Naive thymus-derived CD8-positive, alpha-beta T cell (primary cell): ENCODE results near the gene SAMD10. TPM values are rescaled to one million over a fixed set of nuclear protein-coding genes. Genes with fewer than 3 reads are reported as not detected.

Experiments used
- ATAC-seq, 2 donors: fragments of 150-1000 bp; cut with Tn5 transposase in 1 of 2; sonication (Bioruptor Pico), chemical (Tn5 transposase) in 1 of 2; 1 replicate in 1 of 2; 2 replicates in 1 of 2; pipeline ENCODE4 v1.10.0; 2021; ENCODE audit warnings: mild to moderate bottlenecking in 2 of 2, moderate library complexity in 2 of 2
- POLR2A ChIA-PET: fragments of 350-600 bp; sonication (Branson Sonifier 250); formaldehyde crosslinking; loops from one replicate; lab custom pipeline; 2021; ENCODE audit warnings: antibody characterized with exemption; lab: Charles Lee
- DNase-seq, 10 donors: peaks; one replicate each; pipeline versions ENCODE4 v3.0.0 to v3.0.0-alpha.2; 2020 to 2022
- H3K27ac Mint-ChIP-seq, 10 donors: one replicate each; pipeline ENCODE4 v1.8.0; 2020 to 2022; ENCODE audit warnings: mild to moderate bottlenecking in 10 of 10, mixed read lengths in 10 of 10, moderate library complexity in 4 of 10, inconsistent platforms in 1 of 10
- H3K27me3 Mint-ChIP-seq, 5 donors: one replicate each; pipeline ENCODE4 v1.8.0; 2021 to 2022; ENCODE audit warnings: mixed read lengths in 5 of 5
- H3K36me3 Mint-ChIP-seq, 3 donors: one replicate each; pipeline ENCODE4 v1.8.0; 2020 to 2022; ENCODE audit warnings: mixed read lengths in 3 of 3, mild to moderate bottlenecking in 2 of 3, inconsistent platforms in 1 of 3
- H3K4me1 Mint-ChIP-seq, 4 donors: one replicate each; pipeline ENCODE4 v1.8.0; 2021 to 2022; ENCODE audit warnings: mixed read lengths in 4 of 4
- H3K4me3 Mint-ChIP-seq, 10 donors: one replicate each; pipeline ENCODE4 v1.8.0; 2020 to 2022; ENCODE audit warnings: mild to moderate bottlenecking in 10 of 10, mixed read lengths in 10 of 10, moderate library complexity in 6 of 10, inconsistent platforms in 1 of 10
- H3K9me3 Mint-ChIP-seq, 9 donors: one replicate each; pipeline ENCODE4 v1.8.0; 2020 to 2022; ENCODE audit warnings: mixed read lengths in 9 of 9, mild to moderate bottlenecking in 3 of 9, inconsistent platforms in 1 of 9, moderate library complexity in 1 of 9
- polyA plus RNA-seq, 3 donors: library from polyadenylated mRNA; unstranded; fragments of 300-500 nt; fragmentation: Illumina TruSeq; gene quantifications; one replicate each; pipeline ENCODE4 v1.2.3, GENCODE V29; 2021
- total RNA-seq, 8 experiments: library from RNA in 2 of 8; stranded (reverse) in 2 of 8; gene quantifications; one replicate each; pipeline ENCODE4 v1.2.3 and lab custom pipeline; 2021 to 2026

SAMD10 gene
- total and polyA plus RNA-seq, 5 experiments from 2014 or later, result 7.4 to 15.4 (median 8.9) TPM

GRCh38 chr20:63950701-63951397 lies 28.6 kb downstream of the SAMD10 start:
- peak overlapping the region in 4 of 10 donors; percentile 17 to 99 (median 58) for H3K27ac Mint-ChIP-seq
- no peaks in the 10 kb centered on the region for H3K9me3 Mint-ChIP-seq
- no peak overlapping the region for H3K4me3 Mint-ChIP-seq
- ATAC-seq, result no peak
- POLR2A ChIA-PET, result interaction anchor here (1.3 to 1.7 kb wide), 2 partner anchors 9 to 49 kb away, joined by 6 to 7 read pairs; no protein-coding TSS in a partner anchor
- H3K36me3 Mint-ChIP-seq, result peaks cover 0 to 3% (median 0%) of the 10 kb centered on the region in 3 donors
- peaks cover 28 to 66% (median 52%) of the 10 kb centered on the region in 4 donors for H3K4me1 Mint-ChIP-seq
- DNase-seq, result no peak
- no peaks in the 10 kb centered on the region for H3K27me3 Mint-ChIP-seq

DNA sequence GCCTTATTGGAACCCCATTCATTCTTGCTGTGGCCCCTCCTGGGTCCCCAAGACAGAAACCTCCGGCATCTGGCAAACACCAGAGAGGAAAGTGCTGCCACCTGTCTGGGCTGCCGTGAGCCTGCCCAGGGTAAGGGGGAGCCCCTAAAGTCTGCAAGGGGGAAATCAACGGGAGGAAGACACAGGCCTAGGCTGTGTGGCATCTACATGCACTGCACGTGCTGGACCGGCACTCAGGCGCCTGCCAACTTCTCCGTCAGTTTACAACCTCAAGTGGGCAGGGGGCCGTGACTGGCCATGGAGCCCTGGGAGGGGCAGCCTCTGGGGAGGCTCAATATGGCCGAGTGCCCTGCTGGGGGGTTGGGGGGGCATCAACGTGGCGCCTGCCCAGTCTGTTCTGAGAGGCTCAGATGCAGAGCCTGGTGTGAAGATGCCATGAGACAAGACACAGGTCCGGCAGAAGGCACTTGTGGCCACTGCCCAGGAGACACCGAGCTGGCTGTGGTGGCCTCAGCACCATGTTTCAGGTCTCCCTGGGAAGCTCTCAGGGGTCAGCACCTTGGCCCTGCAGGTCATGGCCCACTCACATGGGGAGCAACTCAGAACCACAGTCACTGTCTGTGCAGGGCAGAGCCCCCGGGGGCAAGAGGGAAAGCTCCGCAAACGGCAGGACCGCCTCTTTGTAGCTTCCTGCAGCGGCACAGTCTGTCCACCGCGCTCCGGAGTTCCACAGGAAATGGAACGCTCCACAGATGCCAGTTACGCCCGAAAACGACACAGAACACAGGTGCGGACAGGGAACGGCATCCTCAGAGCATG lies 31.6 kb downstream of the SAMD10 start:
- Mint-ChIP-seq H3K9me3 (no peaks in the 10 kb centered on the region), H3K4me1 (peaks cover 23 to 59% (median 37%) of the 10 kb centered on the region in 4 donors), H3K27me3 (no peaks in the 10 kb centered on the region), H3K27ac (peak overlapping the region; percentile 94 to 99 (median 98)), H3K36me3 (peaks cover 0 to 10% (median 0%) of the 10 kb centered on the region in 3 donors), H3K4me3 (peak overlapping the region; percentile 81 to 95 (median 92))
- ATAC-seq (peak; percentile 38 to 41), DNase-seq (peak in 7 of 10 donors; percentile 29 to 63 (median 49))
- POLR2A ChIA-PET, result no interaction called here

DNA sequence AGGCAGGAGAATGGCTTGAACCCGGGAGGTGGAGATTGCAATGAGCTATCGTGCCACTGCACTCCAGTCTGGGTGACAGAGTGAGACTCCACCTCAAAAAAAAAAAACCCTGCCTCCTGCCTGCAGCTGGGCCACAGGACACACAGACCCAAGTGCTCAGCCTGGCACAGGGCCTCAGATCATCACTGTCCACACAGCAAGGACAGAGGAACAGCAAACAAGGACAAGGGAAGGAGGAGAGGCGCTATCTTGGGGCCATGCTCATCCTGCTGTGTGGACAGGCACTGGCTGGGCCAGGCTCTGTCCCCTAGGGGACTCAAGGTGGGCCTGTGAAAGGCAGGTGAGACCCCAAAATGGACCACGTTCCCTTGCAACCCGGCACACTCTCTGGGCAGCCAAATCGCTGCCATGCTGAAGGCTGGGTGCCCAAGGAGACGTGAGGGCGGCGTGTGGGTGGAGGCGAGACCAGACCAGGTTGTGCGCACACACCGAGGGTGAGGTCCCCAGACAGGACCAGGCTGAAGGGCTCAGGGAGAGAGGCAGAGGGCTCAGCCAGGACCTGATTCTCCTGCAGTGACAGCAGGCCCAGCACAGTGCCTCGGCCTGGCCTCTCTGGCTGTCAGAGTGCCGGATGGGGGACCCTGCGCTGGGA lies 32.3 kb downstream of the SAMD10 start:
- DNase-seq (peak in 1 of 10 donors; percentile 50), ATAC-seq (no peak)
- peaks cover 0 to 2% (median 0%) of the 10 kb centered on the region in 9 donors for H3K9me3 Mint-ChIP-seq
- H3K36me3 Mint-ChIP-seq, result peaks cover 0 to 13% (median 0%) of the 10 kb centered on the region in 3 donors
- no peaks in the 10 kb centered on the region for H3K27me3 Mint-ChIP-seq
- peaks cover 25 to 60% (median 39%) of the 10 kb centered on the region in 4 donors for H3K4me1 Mint-ChIP-seq
- POLR2A ChIA-PET, result interaction anchor here (0.7 kb wide), 1 partner anchor 45 kb away, joined by 4 read pairs; no protein-coding TSS in a partner anchor
- H3K4me3 Mint-ChIP-seq, result peak overlapping the region; percentile 70 to 95 (median 90)
- peak overlapping the region; percentile 14 to 99 (median 92) for H3K27ac Mint-ChIP-seq

GRCh38 chr20:63945921-63946920 lies 33.2 kb downstream of the SAMD10 start:
- Mint-ChIP-seq H3K27me3 (no peaks in the 10 kb centered on the region), H3K4me1 (peaks cover 28 to 64% (median 45%) of the 10 kb centered on the region in 4 donors), H3K36me3 (peaks cover 0 to 13% (median 0%) of the 10 kb centered on the region in 3 donors), H3K9me3 (peaks cover 0 to 2% (median 0%) of the 10 kb centered on the region in 9 donors), H3K27ac (peak overlapping the region in 5 of 10 donors; percentile 17 to 99 (median 43)), H3K4me3 (peak overlapping the region in 5 of 10 donors; percentile 4 to 95 (median 68))
- ATAC-seq, result no peak
- DNase-seq, result peak in 1 of 10 donors; percentile 60
- POLR2A ChIA-PET, result interaction anchor here (0.7 kb wide), 1 partner anchor 44 kb away, joined by 4 read pairs; no protein-coding TSS in a partner anchor

DNA sequence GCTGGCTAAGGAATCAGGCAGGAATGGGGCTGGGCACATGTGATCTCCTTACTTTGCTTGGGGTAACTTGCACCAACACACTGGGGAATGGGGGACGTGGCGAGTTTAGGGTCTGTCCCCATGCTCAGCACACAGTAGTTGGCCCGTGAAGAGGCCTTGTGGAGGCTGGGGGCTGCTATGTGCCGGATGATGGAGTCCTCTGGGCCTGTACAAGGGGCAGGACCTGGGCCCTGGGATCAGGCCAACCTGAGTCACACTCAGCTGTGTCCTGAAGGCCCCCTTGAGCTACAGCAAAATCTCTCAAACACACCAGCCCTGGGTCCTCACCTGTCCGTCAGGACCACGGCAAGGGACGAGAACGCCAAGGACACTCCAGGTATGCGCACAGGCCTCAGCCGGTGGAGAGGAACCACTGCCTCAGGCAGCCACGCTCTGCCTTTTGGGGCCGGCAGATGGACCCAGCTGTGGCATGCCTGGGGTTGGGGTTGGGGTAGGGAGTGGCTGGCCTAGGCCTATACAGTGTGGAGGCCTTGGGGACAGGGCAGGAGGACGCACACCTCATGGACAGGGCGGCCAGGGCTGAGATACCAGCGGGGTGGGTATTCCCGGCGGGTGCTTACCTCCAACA lies 34.3 kb downstream of the SAMD10 start:
- Mint-ChIP-seq H3K27me3 (no peaks in the 10 kb centered on the region), H3K4me3 (peak overlapping the region in 2 of 10 donors; percentile 6 to 7), H3K9me3 (peaks cover 0 to 2% (median 0%) of the 10 kb centered on the region in 9 donors), H3K27ac (peak overlapping the region in 6 of 10 donors; percentile 15 to 67 (median 54)), H3K36me3 (peaks cover 0 to 14% (median 0%) of the 10 kb centered on the region in 3 donors), H3K4me1 (peaks cover 32 to 68% (median 50%) of the 10 kb centered on the region in 4 donors)
- ATAC-seq (no peak), DNase-seq (peak in 1 of 10 donors; percentile 41)
- POLR2A ChIA-PET, result no interaction called here

DNA sequence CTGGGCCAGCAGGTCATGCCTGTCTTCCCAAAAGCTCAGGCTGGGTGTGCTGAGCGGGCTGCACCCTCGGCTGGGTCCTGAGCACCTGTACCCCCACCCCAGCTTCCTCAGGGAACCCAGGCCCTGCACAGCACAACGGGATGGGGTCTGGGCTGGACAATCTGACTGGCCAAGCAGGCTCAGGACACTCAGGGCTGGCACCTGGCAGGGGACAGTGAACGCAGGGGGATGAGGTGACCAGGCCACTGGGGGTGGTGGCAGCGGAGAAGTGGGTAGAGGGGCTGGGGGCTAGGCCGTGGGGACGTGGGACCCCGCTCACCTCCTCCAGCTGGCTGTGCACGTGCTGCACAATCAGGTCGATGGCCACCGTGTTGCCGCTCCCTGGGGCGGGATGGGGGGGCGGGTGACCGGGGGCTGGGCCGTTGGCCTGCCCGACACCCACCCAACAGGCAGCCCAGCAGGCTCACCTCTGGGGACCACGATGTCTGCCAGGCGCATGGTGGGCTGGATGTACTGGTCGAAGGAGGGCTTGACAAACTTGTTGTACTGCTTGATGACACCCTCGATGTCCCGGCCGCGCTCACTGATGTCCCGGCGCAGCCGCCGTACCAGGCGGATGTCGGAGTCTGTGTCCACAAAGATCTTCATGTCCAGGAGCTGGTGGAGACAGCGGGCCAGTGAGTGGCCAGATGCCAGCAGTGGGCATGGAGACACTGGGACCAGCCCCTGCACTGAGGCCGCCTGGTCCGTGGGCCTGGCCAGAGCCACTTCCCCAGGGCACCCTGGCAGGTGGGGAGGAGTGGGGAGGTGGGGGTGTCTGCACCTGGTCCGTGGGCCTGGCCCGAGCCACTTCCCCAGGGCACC lies 35.1 kb downstream of the SAMD10 start:
- Mint-ChIP-seq H3K4me3 (peak overlapping the region in 1 of 10 donors; percentile 14), H3K27ac (peak overlapping the region in 1 of 10 donors; percentile 66), H3K36me3 (peaks cover 0 to 17% (median 0%) of the 10 kb centered on the region in 3 donors), H3K9me3 (peaks cover 0 to 2% (median 0%) of the 10 kb centered on the region in 9 donors), H3K4me1 (peaks cover 27 to 61% (median 45%) of the 10 kb centered on the region in 4 donors), H3K27me3 (no peaks in the 10 kb centered on the region)
- no peak for ATAC-seq
- POLR2A ChIA-PET, result interaction anchor here (0.7 kb wide), 1 partner anchor 50 kb away, joined by 3 read pairs; no protein-coding TSS in a partner anchor
- peak in 1 of 10 donors; percentile 60 for DNase-seq

DNA sequence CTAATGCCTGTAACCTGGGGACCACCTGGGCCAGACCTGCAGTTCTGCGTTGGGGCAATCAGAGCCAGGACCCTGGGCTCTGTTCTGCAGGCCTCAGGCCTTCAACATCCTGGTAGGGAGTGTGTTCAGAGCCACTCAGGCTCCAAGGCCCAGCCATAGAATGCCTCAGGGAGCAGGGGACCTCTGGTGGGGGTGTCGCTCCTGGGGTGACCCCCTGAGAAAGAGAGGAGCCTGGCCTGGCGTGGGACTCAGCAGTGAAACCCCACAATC lies 35.7 kb downstream of the SAMD10 start:
- H3K4me1 Mint-ChIP-seq, result peaks cover 22 to 56% (median 40%) of the 10 kb centered on the region in 4 donors
- POLR2A ChIA-PET, result interaction anchor here (0.7 to 1.4 kb wide), 3 partner anchors 37 to 50 kb away, joined by 3 to 5 read pairs (median 3); partner anchors contain the start of gene PRPF6
- DNase-seq, result peak in 1 of 10 donors; percentile 45
- peaks cover 0 to 17% (median 0%) of the 10 kb centered on the region in 3 donors for H3K36me3 Mint-ChIP-seq
- no peak overlapping the region for H3K4me3 Mint-ChIP-seq
- peaks cover 0 to 2% (median 0%) of the 10 kb centered on the region in 9 donors for H3K9me3 Mint-ChIP-seq
- H3K27ac Mint-ChIP-seq, result no peak overlapping the region
- H3K27me3 Mint-ChIP-seq, result no peaks in the 10 kb centered on the region
- no peak for ATAC-seq

- no peak overlapping the region for H3K4me3 Mint-ChIP-seq
- no peaks in the 10 kb centered on the region for H3K27me3 Mint-ChIP-seq
- H3K9me3 Mint-ChIP-seq, result peaks cover 0 to 2% (median 0%) of the 10 kb centered on the region in 9 donors
- POLR2A ChIA-PET, result interaction anchor here (0.5 to 2.2 kb wide), 7 partner anchors 8 to 215 kb away, joined by 3 to 7 read pairs (median 3); partner anchors contain the start of genes PRPF6 and UCKL1
- H3K4me1 Mint-ChIP-seq, result peaks cover 18 to 50% (median 34%) of the 10 kb centered on the region in 4 donors
- ATAC-seq, result no peak
- peaks cover 0 to 17% (median 0%) of the 10 kb centered on the region in 3 donors for H3K36me3 Mint-ChIP-seq
- peak overlapping the region in 5 of 10 donors; percentile 20 to 72 (median 53) for H3K27ac Mint-ChIP-seq
- DNase-seq, result peak in 1 of 10 donors; percentile 61
These were observed 36.3 kb downstream of the SAMD10 start for GRCh38 chr20:63942969-63943807.

DNA sequence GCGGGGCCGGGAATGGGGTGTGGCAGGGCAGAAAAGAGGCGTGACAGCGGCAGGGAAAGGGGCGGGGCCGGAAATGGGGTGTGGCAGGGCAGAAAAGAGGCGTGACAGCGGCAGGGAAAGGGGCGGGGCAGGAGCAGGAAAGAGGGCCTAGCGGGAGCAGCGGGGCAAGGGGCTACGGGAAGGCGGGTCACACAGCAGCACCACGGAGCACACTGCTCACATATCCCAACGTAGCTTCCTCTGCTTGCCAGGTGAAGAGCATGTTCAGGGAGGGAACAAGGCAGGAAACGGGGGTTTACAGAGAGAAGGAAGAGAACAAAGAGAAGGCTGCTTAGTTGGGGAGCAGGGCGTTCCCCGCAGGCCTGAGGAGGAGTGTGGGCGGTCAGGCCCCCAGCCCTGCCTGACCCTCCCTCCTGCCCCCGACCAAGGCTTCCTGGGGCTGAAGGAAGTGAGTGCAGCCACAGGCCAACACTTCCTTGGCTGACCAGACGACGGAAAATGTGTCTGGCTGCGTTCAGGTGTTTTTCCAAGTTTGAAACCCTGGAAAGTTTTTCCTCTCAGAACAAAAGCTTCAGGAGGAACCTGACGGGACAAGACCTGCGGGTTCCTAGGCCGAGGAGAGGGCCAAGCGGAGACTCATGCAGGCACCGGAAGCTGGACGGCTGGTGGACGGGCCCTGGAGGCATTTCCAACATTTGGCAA lies 37.0 kb downstream of the SAMD10 start:
- POLR2A ChIA-PET, result interaction anchor here (0.5 to 2.2 kb wide), 7 partner anchors 9 to 215 kb away, joined by 3 to 7 read pairs (median 3); partner anchors contain the start of genes PRPF6 and UCKL1
- ATAC-seq (no peak), DNase-seq (peak in 4 of 10 donors; percentile 18 to 63 (median 33))
- H3K4me1 Mint-ChIP-seq, result peaks cover 12 to 42% (median 26%) of the 10 kb centered on the region in 4 donors
- H3K27me3 Mint-ChIP-seq, result no peaks in the 10 kb centered on the region
- H3K4me3 Mint-ChIP-seq, result peak overlapping the region in 6 of 10 donors; percentile 41 to 82 (median 53)
- peak overlapping the region in 6 of 10 donors; percentile 53 to 89 (median 83) for H3K27ac Mint-ChIP-seq
- H3K36me3 Mint-ChIP-seq, result peaks cover 0 to 20% (median 0%) of the 10 kb centered on the region in 3 donors
- H3K9me3 Mint-ChIP-seq, result peaks cover 0 to 2% (median 0%) of the 10 kb centered on the region in 9 donors
